NCI-H2107 treated with DMSO at 0.1 percent for 48 hours (cell line): ENCODE measurements around the gene NUDT16L1.
"Not testable (repeated sequence)": the region's sequence is repeated elsewhere in the genome, so short reads cannot be mapped to it uniquely, and the experiment has no call there.

Source experiments
- DNase-seq: peaks from one replicate; lab custom pipeline; 2025; ENCODE audit not compliant: unreplicated experiment; lab: John Stamatoyannopoulos, UW

NUDT16L1 gene

GRCh38 chr16:4713663-4714501 lies 20.5 kb downstream of the NUDT16L1 start:
- DNase-seq = no peak

- no peak for DNase-seq
Observed at GRCh38 chr16:4714996-4715395, 21.6 kb downstream of the NUDT16L1 start.

GRCh38 chr16:4718466-4718865 lies 25.1 kb downstream of the NUDT16L1 start:
- no peak for DNase-seq

GRCh38 chr16:4723071-4723767 lies 29.9 kb downstream of the NUDT16L1 start:
- no peak for DNase-seq

GRCh38 chr16:4724661-4725270 lies 31.4 kb downstream of the NUDT16L1 start:
- DNase-seq = no peak

GRCh38 chr16:4726616-4727015 lies 33.3 kb downstream of the NUDT16L1 start:
- DNase-seq = no peak

- no peak for DNase-seq
Observed at GRCh38 chr16:4728676-4729075, 35.3 kb downstream of the NUDT16L1 start.

GRCh38 chr16:4729876-4730275 lies 36.5 kb downstream of the NUDT16L1 start:
- no peak for DNase-seq

GRCh38 chr16:4733211-4733742 lies 39.9 kb downstream of the NUDT16L1 start:
- no peak for DNase-seq

GRCh38 chr16:4733747-4734062 lies 40.3 kb downstream of the NUDT16L1 start:
- no peak for DNase-seq

GRCh38 chr16:4734063-4734729 lies 40.8 kb downstream of the NUDT16L1 start, which contains the start of the genes ANKS3 and DNAAF8:
ANKS3 (minus strand) TSS chr16:4734271; CDS start chr16:4730149, 4,122 bp downstream.
DNAAF8 (plus strand) TSS chr16:4734537; CDS start chr16:4736515, 1,978 bp downstream.
- peak; percentile 76 for DNase-seq

GRCh38 chr16:4734730-4735535 lies 41.6 kb downstream of the NUDT16L1 start:
- peak; percentile 39 for DNase-seq

- DNase-seq = no peak
Observed at GRCh38 chr16:4736546-4736945, 43.2 kb downstream of the NUDT16L1 start.

- no peak for DNase-seq
Observed at GRCh38 chr16:4737545-4737944, 44.2 kb downstream of the NUDT16L1 start.

GRCh38 chr16:4738370-4738769 lies 45.0 kb downstream of the NUDT16L1 start:
- DNase-seq = not testable (repeated sequence)

- peak; percentile 17 for DNase-seq
Observed at GRCh38 chr16:4743226-4743878, 50.0 kb downstream of the NUDT16L1 start.

- DNase-seq = no peak
Observed at GRCh38 chr16:4744555-4745273, 51.4 kb downstream of the NUDT16L1 start.

GRCh38 chr16:4745274-4745569 lies 51.9 kb downstream of the NUDT16L1 start:
- no peak for DNase-seq
